HepG2 (cell line): ENCODE data around the gene DEPDC1. TPM values are rescaled to one million over a fixed set of nuclear protein-coding genes. Genes with fewer than 3 reads are reported as not detected.

ENCODE experiments used
- ATAC-seq: fragments of 200-7000 bp; cut with Tn5 transposase; 3 replicates; pipeline ENCODE4 v1.9.1; 2020; ENCODE audit warnings: mild to moderate bottlenecking, moderate library complexity
- BruUV-seq: library from RNA; stranded (reverse); fragments of 400-500 nt; replicated peaks from 2 replicates; lab custom pipeline; 2021; lab: Mats Ljungman, UMichigan
- CTCF ChIA-PET: fragments of 300-600 bp; formaldehyde crosslinking; extraction: SDS; loops from one replicate; lab custom pipeline; 2021; ENCODE audit warnings: low total read pairs, inconsistent platforms, low intra/inter-chr PET ratio; lab: Yijun Ruan, JAX
- POLR2A ChIA-PET: fragments of 350-600 bp; sonication (Branson Sonifier 250); formaldehyde crosslinking; loops from one replicate; lab custom pipeline; 2020; ENCODE audit warnings: antibody characterized with exemption, inconsistent platforms; lab: Yijun Ruan, JAX
- DNase-seq: peaks from one replicate; pipeline ENCODE4 v3.0.0-alpha.2; 2015; ENCODE audit warnings: low spot score
- FAIRE-seq: peaks from 3 replicates; lab custom pipeline; 2011; peaks lifted over from hg19 to GRCh38; lab: Jason Lieb, UNC
- H2AFZ ChIP-seq: one replicate; pipeline ENCODE4 v1.6.1; 2011; ENCODE audit warnings: low read length, inconsistent platforms
- H3K27ac ChIP-seq: fragments of 300-600 bp; 3 replicates; pipeline ENCODE4 v1.8.0; 2011; ENCODE audit warnings: mixed run types, mild to moderate bottlenecking, mixed read lengths, low read length, inconsistent platforms; ENCODE audit not compliant: insufficient read depth; ENCODE audit errors: extremely low read length
- H3K27me3 ChIP-seq, 2 experiments: fragments of 200-600 bp in 1 of 2; 2 replicates in 1 of 2; 3 replicates in 1 of 2; pipeline versions ENCODE4 v1.6.0 to v1.8.0; 2011; ENCODE audit warnings: low read length in 2 of 2, mild to moderate bottlenecking in 2 of 2, moderate library complexity in 2 of 2, inconsistent platforms in 1 of 2; ENCODE audit not compliant: insufficient read depth in 2 of 2, control insufficient read depth in 1 of 2
- H3K36me3 ChIP-seq, 2 experiments: fragments of 200-600 bp in 1 of 2; replicated peaks in 1 of 2; 2 replicates in 1 of 2; 3 replicates in 1 of 2; pipeline versions ENCODE4 v1.5.1 to v1.8.0; 2011; ENCODE audit warnings: low read length in 2 of 2, inconsistent platforms in 1 of 2; ENCODE audit not compliant: insufficient read depth in 2 of 2, control insufficient read depth in 1 of 2
- H3K4me1 ChIP-seq: 2 replicates; pipeline ENCODE4 v1.5.1; 2012; ENCODE audit warnings: low read length, inconsistent platforms; ENCODE audit not compliant: insufficient read depth
- H3K4me2 ChIP-seq: 2 replicates; pipeline ENCODE4 v1.6.0; 2011; ENCODE audit warnings: low read depth, low read length, inconsistent platforms
- H3K4me3 ChIP-seq, 3 experiments: fragments of 200-600 bp in 1 of 3; sonication (generic), shearing (Covaris generic) in 1 of 3; replicated peaks in 1 of 3; 2 replicates each; pipeline ENCODE4 v1.5.1; 2011 to 2016; ENCODE audit warnings: low read length in 3 of 3, inconsistent platforms in 2 of 3, low read depth in 2 of 3, mild to moderate bottlenecking in 2 of 3, control low read depth in 1 of 3, mixed read lengths in 1 of 3; ENCODE audit not compliant: insufficient read depth in 1 of 3
- H3K79me2 ChIP-seq: one replicate; pipeline ENCODE4 v1.6.1; 2011; ENCODE audit warnings: low read length, inconsistent platforms; ENCODE audit not compliant: insufficient read depth
- H3K9ac ChIP-seq: 2 replicates; pipeline ENCODE4 v1.6.0; 2011; ENCODE audit warnings: mild to moderate bottlenecking, low read depth, low read length, inconsistent platforms; ENCODE audit not compliant: insufficient read depth
- H3K9me3 ChIP-seq: 2 replicates; pipeline ENCODE4 v1.5.1; 2012; ENCODE audit warnings: mild to moderate bottlenecking, low read length
- H4K20me1 ChIP-seq: 2 replicates; pipeline ENCODE4 v1.6.0; 2011; ENCODE audit warnings: inconsistent platforms, mild to moderate bottlenecking, low read length, moderate library complexity; ENCODE audit not compliant: insufficient read depth
- HNRNPK ChIP-seq: fragments of 200-400 bp; formaldehyde crosslinking; IDR thresholded peaks from 2 replicates; pipeline ENCODE4 v1.6.1; 2018; ENCODE audit warnings: low read length, low read depth, moderate library complexity, mild to moderate bottlenecking; ENCODE audit not compliant: poor library complexity, severe bottlenecking
- WGBS: methylation state at CpG from one replicate; pipeline ENCODE4 v1.1.6; 2017; ENCODE audit warnings: low lambda C conversion rate; 5-methylcytosine and 5-hydroxymethylcytosine counted together
- in situ Hi-C: cut with HindIII; loops from 2 replicates; pipeline ENCODE4 v1.10.0; 2017; ENCODE audit warnings: low pct_unique_long_range_greater_than_20kb; ENCODE audit not compliant: extremely low pct_ligation_motif_present
- intact Hi-C: fragments of 100-400 bp; cut with micrococcal nuclease; formaldehyde crosslinking; loops from one replicate; pipeline ENCODE4 v1.10.0; 2022; ENCODE audit not compliant: unreplicated experiment
- polyA plus RNA-seq, 8 experiments: library from polyadenylated mRNA; depleted of rRNA in 3 of 8; stranded (reverse) in 7 of 8; unstranded in 1 of 8; fragments of >200 nt; fragmentation: Illumina TruSeq in 4 of 8; extraction: Trizol in 4 of 8; gene quantifications; 2 replicates each; pipeline versions ENCODE4 v1.2.1 to v1.2.3, GENCODE V29; 2011 to 2016; ENCODE audit warnings: low read depth in 4 of 8, missing spikeins in 1 of 8, mixed read lengths in 1 of 8; ENCODE audit not compliant: insufficient read depth in 1 of 8
- small RNA-seq, 3 experiments: library from RNA; depleted of rRNA; stranded (forward); fragments of <200 nt; gene quantifications; one replicate each; pipeline ENCODE3, GENCODE V24; 2012; ENCODE audit warnings: low read depth in 2 of 3, low replicate concordance in 1 of 3; ENCODE audit not compliant: insufficient read length in 3 of 3, insufficient read depth in 2 of 3
- total RNA-seq, 5 experiments: library from RNA; depleted of rRNA; stranded (reverse); fragments of >200 nt; fragmentation: Illumina TruSeq; extraction: Trizol; gene quantifications; 2 replicates each; pipeline ENCODE4 v1.2.3, GENCODE V29; 2016; ENCODE audit warnings: low read depth in 1 of 5

DEPDC1 gene
- total and polyA plus RNA-seq, 2 of the 13 experiments (the other 11 are each of a cell fraction or from before 2014, with no cell fraction given), result 7.0 to 20.2 TPM

DNA sequence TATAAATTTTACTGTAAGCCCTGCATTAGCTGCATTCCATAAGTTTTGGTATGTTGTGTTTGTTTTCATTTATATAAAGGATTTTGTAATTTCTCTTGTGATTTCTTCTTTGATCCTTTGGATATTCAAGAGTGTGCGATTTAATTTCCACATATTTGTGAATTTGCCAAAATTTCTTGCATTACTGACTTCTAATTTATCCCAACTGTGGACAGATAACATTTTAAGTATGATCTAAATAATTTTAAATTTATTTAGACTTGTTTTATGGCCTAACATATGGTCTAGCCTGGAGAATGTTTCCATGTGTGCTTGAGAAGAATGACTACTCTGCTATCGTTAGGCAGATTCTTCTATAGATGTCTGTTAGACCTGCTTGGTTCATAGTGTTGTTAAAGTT, 70.3 kb downstream of the DEPDC1 start:
- Histone ChIP-seq H3K4me3 (no peak overlapping the region), H3K27me3 (no peaks in the 10 kb centered on the region), H4K20me1 (no peaks in the 10 kb centered on the region)
- no peak for ATAC-seq
- intact Hi-C loops, result no loop called here
- no peak for TF ChIP-seq HNRNPK
- TF ChIP-seq, all 625 proteins: peak for 0
- no peak for FAIRE-seq
- WGBS, result 4% methylated on average over 2 of the region's 2 CpGs
- in situ Hi-C loops, result no loop called here
- Histone ChIP-seq H3K36me3 (no peaks in the 10 kb centered on the region), H2AFZ (no peak overlapping the region), H3K4me1 (no peaks in the 10 kb centered on the region), H3K79me2 (no peaks in the 10 kb centered on the region), H3K4me2 (no peak overlapping the region), H3K9me3 (no peaks in the 10 kb centered on the region), H3K27ac (no peak overlapping the region), H3K9ac (no peak overlapping the region)
- BruUV-seq, result no TSS peak
- CTCF ChIA-PET, result no interaction called here
- POLR2A ChIA-PET, result no interaction called here
- DNase-seq, result no peak

Small RNA genes lying within 50 kb of the gene (small RNA-seq; reads per million reads assigned to genes)
- 0 reads per million in 3 experiments for gene TXNP2

Other genes starting within 250 kb of the DEPDC1 start
- gene RPE65, start 47.1 kb downstream of the DEPDC1 start, total RNA-seq (2016; rRNA removed; fragmentation: Illumina TruSeq; extraction: Trizol), result not detected in 2 replicates
- gene RPE65, start 47.1 kb downstream of the DEPDC1 start, polyA plus RNA-seq (2011; rRNA removed), result not detected in 2 replicates